Measurements from ENCODE around the gene TGM5. TPM values are rescaled to one million over a fixed set of nuclear protein-coding genes. Genes with fewer than 3 reads are reported as not detected.

Gene TGM5
- total RNA-seq, 1 experiment from 2014 or later: not detected

DNA sequence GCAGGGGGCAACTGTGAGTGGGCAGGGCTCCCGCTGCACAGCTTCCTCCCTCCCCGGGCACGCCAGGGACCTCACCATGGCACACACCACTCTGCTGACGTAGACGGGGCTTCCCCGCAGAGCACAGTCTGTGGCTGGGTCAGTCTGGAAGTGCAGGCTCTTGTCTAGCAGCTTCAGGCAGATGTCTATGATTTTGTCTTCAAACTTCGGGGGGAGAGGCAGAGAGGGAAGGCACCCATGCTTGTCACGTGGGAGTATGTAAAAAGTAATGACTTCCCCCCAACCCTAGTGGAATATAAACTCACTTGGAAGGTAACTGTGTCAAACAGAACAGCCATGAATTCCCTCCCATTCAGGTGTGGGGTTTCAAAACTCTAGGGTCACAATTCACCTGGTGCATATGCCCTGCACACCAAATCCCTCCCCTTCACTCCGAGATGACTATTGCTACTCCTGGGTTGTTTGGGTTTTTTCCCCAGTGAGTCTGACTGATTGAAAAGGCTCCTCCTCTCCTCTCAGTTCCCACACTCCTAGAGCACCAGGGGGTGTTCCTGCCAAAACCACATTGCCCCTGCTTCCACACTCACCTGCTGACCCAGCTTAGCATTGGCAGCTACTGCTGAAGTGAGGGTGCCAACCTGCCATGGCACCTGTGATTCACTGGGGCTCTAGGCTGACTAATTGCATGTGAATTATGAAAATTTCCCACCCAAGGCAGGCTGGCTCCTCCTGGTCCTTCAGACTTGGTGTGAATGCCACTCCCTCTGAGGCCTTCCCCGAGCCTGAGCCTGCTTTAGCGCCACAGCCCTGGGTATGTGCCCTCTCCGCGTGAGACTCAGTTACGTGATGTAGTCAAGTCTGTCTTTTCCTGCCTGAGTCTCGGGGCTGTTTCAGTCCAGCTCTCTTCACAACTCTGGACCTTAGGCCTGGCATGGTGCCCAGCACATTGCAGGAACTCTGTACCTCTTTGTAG is 13.0 kb downstream of the TGM5 start:
- H3K9ac ChIP-seq (ENCODE audit: low read length): no peak overlapping the region
- RAD21 ChIA-PET (ENCODE audit: low non-redundant PET in 1 of 2, low total read pairs in 2 of 2, uncharacterized antibody in 2 of 2, unreplicated experiment in 2 of 2): no interaction called here
- no TSS peak for BruUV-seq (replicated peaks)
- no peak for ATAC-seq
- H3K9me2 ChIP-seq (ENCODE audit: insufficient read depth): no peaks in the 10 kb centered on the region
- no peak overlapping the region for H3K27ac ChIP-seq (ENCODE audit: low read depth, low read length)
- no peak overlapping the region for H2AFZ ChIP-seq (ENCODE audit: low read depth, low read length, poor library complexity, severe bottlenecking)
- H4K20me1 ChIP-seq (ENCODE audit: insufficient read depth): no peaks in the 10 kb centered on the region
- intact Hi-C loops (cut with micrococcal nuclease): no loop called here
- DNase-seq (ENCODE audit: low read depth, low spot score): no peak
- H3K36me3 ChIP-seq (ENCODE audit: control insufficient read depth in 1 of 2, insufficient read depth in 2 of 2, low read length in 2 of 2): no peaks in the 10 kb centered on the region
- CTCF ChIA-PET: interaction anchor here (1.4 kb wide), 1 partner anchor 28 kb away, joined by 3 read pairs; no protein-coding TSS in a partner anchor
- H3K27me3 ChIP-seq (ENCODE audit: insufficient read depth, low read length): 0 out of 2 replicates have a peak, but pooled peaks cover 2% of the 10 kb centered on the region
- no peak for TF ChIP-seq SP1 (IDR thresholded peaks at IDR 0.05; ENCODE audit: low read depth)
- H3K4me2 ChIP-seq (ENCODE audit: low read length): no peak overlapping the region
- no peaks in the 10 kb centered on the region for H3K79me2 ChIP-seq (ENCODE audit: insufficient read depth, low read length)
- POLR2A ChIA-PET: interaction anchor here (0.6 kb wide), 1 partner anchor 521 kb away, joined by 3 read pairs; no protein-coding TSS in a partner anchor
- no peak overlapping the region for H3K4me3 ChIP-seq (replicated peaks in 1 of 2; ENCODE audit: low read depth in 1 of 2, low read length in 2 of 2)
- H3K9me3 ChIP-seq (ENCODE audit: control insufficient read depth in 1 of 2, insufficient read depth in 1 of 2, low read depth in 1 of 2, low read length in 2 of 2): no peaks in the 10 kb centered on the region
- no peaks in the 10 kb centered on the region; a peak in 1 of 4 replicates for H3K4me1 ChIP-seq (ENCODE audit: control insufficient read depth in 1 of 2, insufficient read depth in 2 of 2, low read length in 2 of 2)

DNA sequence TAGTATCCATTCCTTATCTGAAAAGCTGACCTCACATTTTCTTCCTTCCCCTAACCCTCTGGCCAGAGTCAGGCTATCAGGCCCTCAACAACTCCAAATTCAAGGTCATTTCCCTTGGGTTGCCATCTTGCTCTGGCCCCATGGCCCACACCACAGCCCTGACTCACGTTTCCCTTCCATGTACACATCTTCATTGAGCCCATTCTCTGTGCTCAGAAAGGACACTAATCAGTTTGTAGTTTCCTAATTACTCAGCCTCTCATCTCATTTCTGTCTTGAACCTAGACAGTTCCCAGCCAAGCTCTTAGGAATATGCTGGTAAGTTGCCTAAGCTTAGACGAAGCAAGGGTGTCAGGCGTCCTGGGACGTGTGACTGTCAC is 14.9 kb downstream of the TGM5 start:
- Histone ChIP-seq H3K9ac (ENCODE audit: low read length) (no peak overlapping the region), H4K20me1 (ENCODE audit: insufficient read depth) (no peaks in the 10 kb centered on the region), H3K4me1 (ENCODE audit: control insufficient read depth in 1 of 2, insufficient read depth in 2 of 2, low read length in 2 of 2) (no peaks in the 10 kb centered on the region; a peak in 1 of 4 replicates), H3K27me3 (ENCODE audit: insufficient read depth, low read length) (no peaks in the 10 kb centered on the region), H3K36me3 (ENCODE audit: control insufficient read depth in 1 of 2, insufficient read depth in 2 of 2, low read length in 2 of 2) (no peaks in the 10 kb centered on the region), H3K79me2 (ENCODE audit: insufficient read depth, low read length) (no peaks in the 10 kb centered on the region), H3K27ac (ENCODE audit: low read depth, low read length) (no peak overlapping the region), H3K9me3 (ENCODE audit: control insufficient read depth in 1 of 2, insufficient read depth in 1 of 2, low read depth in 1 of 2, low read length in 2 of 2) (no peaks in the 10 kb centered on the region), H3K9me2 (ENCODE audit: insufficient read depth) (no peaks in the 10 kb centered on the region), H3K4me2 (ENCODE audit: low read length) (no peak overlapping the region), H3K4me3 (replicated peaks in 1 of 2; ENCODE audit: low read depth in 1 of 2, low read length in 2 of 2) (no peak overlapping the region), H2AFZ (ENCODE audit: low read depth, low read length, poor library complexity, severe bottlenecking) (no peak overlapping the region)
- ATAC-seq: no peak
- no peak for DNase-seq (ENCODE audit: low read depth, low spot score)
- BruUV-seq (replicated peaks): no TSS peak
- POLR2A ChIA-PET: no interaction called here
- RAD21 ChIA-PET (ENCODE audit: low non-redundant PET in 1 of 2, low total read pairs in 2 of 2, uncharacterized antibody in 2 of 2, unreplicated experiment in 2 of 2): no interaction called here
- CTCF ChIA-PET: no interaction called here
- intact Hi-C loops (cut with micrococcal nuclease): no loop called here
- TF ChIP-seq, protein P1, sequence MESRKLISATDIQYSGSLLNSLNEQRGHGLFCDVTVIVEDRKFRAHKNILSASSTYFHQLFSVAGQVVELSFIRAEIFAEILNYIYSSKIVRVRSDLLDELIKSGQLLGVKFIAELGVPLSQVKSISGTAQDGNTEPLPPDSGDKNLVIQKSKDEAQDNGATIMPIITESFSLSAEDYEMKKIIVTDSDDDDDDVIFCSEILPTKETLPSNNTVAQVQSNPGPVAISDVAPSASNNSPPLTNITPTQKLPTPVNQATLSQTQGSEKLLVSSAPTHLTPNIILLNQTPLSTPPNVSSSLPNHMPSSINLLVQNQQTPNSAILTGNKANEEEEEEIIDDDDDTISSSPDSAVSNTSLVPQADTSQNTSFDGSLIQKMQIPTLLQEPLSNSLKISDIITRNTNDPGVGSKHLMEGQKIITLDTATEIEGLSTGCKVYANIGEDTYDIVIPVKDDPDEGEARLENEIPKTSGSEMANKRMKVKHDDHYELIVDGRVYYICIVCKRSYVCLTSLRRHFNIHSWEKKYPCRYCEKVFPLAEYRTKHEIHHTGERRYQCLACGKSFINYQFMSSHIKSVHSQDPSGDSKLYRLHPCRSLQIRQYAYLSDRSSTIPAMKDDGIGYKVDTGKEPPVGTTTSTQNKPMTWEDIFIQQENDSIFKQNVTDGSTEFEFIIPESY (IDR thresholded peaks at IDR 0.05; ENCODE audit: extremely low read depth, insufficient replicate concordance, low read length): no peak
- TF ChIP-seq SRF (IDR thresholded peaks at IDR 0.05; ENCODE audit: low read depth) (no peak), RAD21 (IDR thresholded peaks at IDR 0.05; ENCODE audit: low read depth) (no peak), CBX3 (IDR thresholded peaks at IDR 0.05; ENCODE audit: low read depth) (no peak), POLR2A (IDR thresholded peaks at IDR 0.05; ENCODE audit: borderline replicate concordance, extremely low read depth, insufficient read depth, insufficient read length) (no peak), TCF7L2 (IDR thresholded peaks at IDR 0.05; ENCODE audit: borderline replicate concordance, extremely low read depth, insufficient read depth, insufficient read length) (no peak), EGR1 (IDR thresholded peaks at IDR 0.05; ENCODE audit: low read depth) (no peak), EZH2 (IDR thresholded peaks at IDR 0.05) (no peak), EZH2phosphoT487 (IDR thresholded peaks at IDR 0.05; ENCODE audit: borderline replicate concordance) (no peak), POLR2AphosphoS5 (IDR thresholded peaks at IDR 0.05; ENCODE audit: low read depth, low read length) (no peak), SP1 (IDR thresholded peaks at IDR 0.05; ENCODE audit: low read depth) (no peak), CEBPB (IDR thresholded peaks at IDR 0.05; ENCODE audit: low read depth) (no peak)
- TF ChIP-seq, protein P2, sequence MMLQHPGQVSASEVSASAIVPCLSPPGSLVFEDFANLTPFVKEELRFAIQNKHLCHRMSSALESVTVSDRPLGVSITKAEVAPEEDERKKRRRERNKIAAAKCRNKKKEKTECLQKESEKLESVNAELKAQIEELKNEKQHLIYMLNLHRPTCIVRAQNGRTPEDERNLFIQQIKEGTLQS (IDR thresholded peaks at IDR 0.05): no peak
- TF ChIP-seq, protein P3, sequence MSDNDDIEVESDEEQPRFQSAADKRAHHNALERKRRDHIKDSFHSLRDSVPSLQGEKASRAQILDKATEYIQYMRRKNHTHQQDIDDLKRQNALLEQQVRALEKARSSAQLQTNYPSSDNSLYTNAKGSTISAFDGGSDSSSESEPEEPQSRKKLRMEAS (IDR thresholded peaks at IDR 0.05): no peak
- TF ChIP-seq, protein P4, sequence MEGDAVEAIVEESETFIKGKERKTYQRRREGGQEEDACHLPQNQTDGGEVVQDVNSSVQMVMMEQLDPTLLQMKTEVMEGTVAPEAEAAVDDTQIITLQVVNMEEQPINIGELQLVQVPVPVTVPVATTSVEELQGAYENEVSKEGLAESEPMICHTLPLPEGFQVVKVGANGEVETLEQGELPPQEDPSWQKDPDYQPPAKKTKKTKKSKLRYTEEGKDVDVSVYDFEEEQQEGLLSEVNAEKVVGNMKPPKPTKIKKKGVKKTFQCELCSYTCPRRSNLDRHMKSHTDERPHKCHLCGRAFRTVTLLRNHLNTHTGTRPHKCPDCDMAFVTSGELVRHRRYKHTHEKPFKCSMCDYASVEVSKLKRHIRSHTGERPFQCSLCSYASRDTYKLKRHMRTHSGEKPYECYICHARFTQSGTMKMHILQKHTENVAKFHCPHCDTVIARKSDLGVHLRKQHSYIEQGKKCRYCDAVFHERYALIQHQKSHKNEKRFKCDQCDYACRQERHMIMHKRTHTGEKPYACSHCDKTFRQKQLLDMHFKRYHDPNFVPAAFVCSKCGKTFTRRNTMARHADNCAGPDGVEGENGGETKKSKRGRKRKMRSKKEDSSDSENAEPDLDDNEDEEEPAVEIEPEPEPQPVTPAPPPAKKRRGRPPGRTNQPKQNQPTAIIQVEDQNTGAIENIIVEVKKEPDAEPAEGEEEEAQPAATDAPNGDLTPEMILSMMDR (IDR thresholded peaks at IDR 0.05 in 2 of 3, conservative IDR thresholded peaks at IDR 0.05 in 1 of 3; ENCODE audit: borderline replicate concordance in 1 of 3, insufficient read depth in 1 of 3, low read depth in 2 of 3, low read length in 2 of 3): no peak
